ENCODE results near the gene FAN1.

FAN1 gene

GRCh38 chr15:30903497-30904187 lies at the start of gene FAN1:
FAN1 (plus strand) TSS chr15:30903915; CDS start chr15:30904664, 749 bp downstream.
- H3K4me3 ChIP-seq (ENCODE audit: low read depth, low read length), result peak within 1 kb of the TSS; percentile 82
- H3K36me3 ChIP-seq, result peaks cover 28% of the 10 kb centered on the region
- H3K9me3 ChIP-seq (ENCODE audit: severe bottlenecking), result no peaks in the 10 kb centered on the region
- no peaks in the 10 kb centered on the region for H3K27me3 ChIP-seq (ENCODE audit: insufficient read depth, low read depth, severe bottlenecking)
- DNase-seq, result peak; percentile 95
- H3K27ac ChIP-seq, result peak within 1 kb of the TSS; percentile 83
- TF ChIP-seq CTCF (IDR thresholded peaks at IDR 0.05; ENCODE audit: low read depth, low read length), result 0 out of 2 replicates have a peak, but pooled peaks have one; percentile 19

GRCh38 chr15:30859091-30859874 lies 44.4 kb upstream of the FAN1 start:
- no peaks in the 10 kb centered on the region for H3K36me3 ChIP-seq
- TF ChIP-seq CTCF (IDR thresholded peaks at IDR 0.05; ENCODE audit: low read depth, low read length), result peak; percentile 52
- peaks cover 2% of the 10 kb centered on the region for H3K9me3 ChIP-seq (ENCODE audit: severe bottlenecking)
- peak; percentile 17 for DNase-seq
- no peaks in the 10 kb centered on the region for H3K27me3 ChIP-seq (ENCODE audit: insufficient read depth, low read depth, severe bottlenecking)
- H3K4me3 ChIP-seq (ENCODE audit: low read depth, low read length), result no peak overlapping the region
- H3K27ac ChIP-seq, result no peak overlapping the region

- no peak overlapping the region for H3K27ac ChIP-seq
- no peaks in the 10 kb centered on the region for H3K9me3 ChIP-seq (ENCODE audit: severe bottlenecking)
- no peak overlapping the region for H3K4me3 ChIP-seq (ENCODE audit: low read depth, low read length)
- no peaks in the 10 kb centered on the region for H3K27me3 ChIP-seq (ENCODE audit: insufficient read depth, low read depth, severe bottlenecking)
- H3K36me3 ChIP-seq, result no peaks in the 10 kb centered on the region
- DNase-seq, result no peak
- no peak for TF ChIP-seq CTCF (IDR thresholded peaks at IDR 0.05; ENCODE audit: low read depth, low read length)
Measured at GRCh38 chr15:30865257-30865656, 38.5 kb upstream of the FAN1 start.

GRCh38 chr15:30870681-30871080 lies 33.0 kb upstream of the FAN1 start:
- H3K9me3 ChIP-seq (ENCODE audit: severe bottlenecking), result no peaks in the 10 kb centered on the region
- no peaks in the 10 kb centered on the region for H3K27me3 ChIP-seq (ENCODE audit: insufficient read depth, low read depth, severe bottlenecking)
- H3K36me3 ChIP-seq, result no peaks in the 10 kb centered on the region
- DNase-seq, result no peak
- H3K4me3 ChIP-seq (ENCODE audit: low read depth, low read length), result no peak overlapping the region
- no peak overlapping the region for H3K27ac ChIP-seq
- no peak for TF ChIP-seq CTCF (IDR thresholded peaks at IDR 0.05; ENCODE audit: low read depth, low read length)

GRCh38 chr15:30872341-30872748 lies 31.4 kb upstream of the FAN1 start:
- DNase-seq, result no peak
- no peak for TF ChIP-seq CTCF (IDR thresholded peaks at IDR 0.05; ENCODE audit: low read depth, low read length)
- H3K27ac ChIP-seq, result no peak overlapping the region
- no peak overlapping the region for H3K4me3 ChIP-seq (ENCODE audit: low read depth, low read length)
- no peaks in the 10 kb centered on the region for H3K36me3 ChIP-seq
- H3K27me3 ChIP-seq (ENCODE audit: insufficient read depth, low read depth, severe bottlenecking), result no peaks in the 10 kb centered on the region
- H3K9me3 ChIP-seq (ENCODE audit: severe bottlenecking), result no peaks in the 10 kb centered on the region

Data from WERI-Rb-1 (cell line).